Stomach (tissue), 4 donors: ENCODE results near the gene SEMA4A.

Experiments used
- CTCF ChIP-seq, 7 experiments: fragments of 450-650 bp in 4 of 7; fragments of 200-600 bp in 3 of 7; sonication (generic) in 3 of 7; IDR thresholded peaks; one replicate each; pipeline ENCODE4 v1.5.1; 2016 to 2019; ENCODE audit warnings: antibody characterized with exemption in 7 of 7, control low read depth in 2 of 7, mild to moderate bottlenecking in 1 of 7
- POLR2A ChIP-seq, 4 donors: fragments of 450-650 bp; IDR thresholded peaks; one replicate each; pipeline ENCODE4 v1.6.1; 2016; ENCODE audit warnings: antibody characterized with exemption in 4 of 4, control low read depth in 2 of 4, mild to moderate bottlenecking in 1 of 4, moderate library complexity in 1 of 4
- POLR2AphosphoS5 ChIP-seq, 3 donors: sonication (generic); formaldehyde crosslinking; IDR thresholded peaks; one replicate each; pipeline ENCODE4 v1.6.1; 2016; ENCODE audit warnings: antibody characterized with exemption in 3 of 3

- no peak for TF ChIP-seq POLR2A (IDR thresholded peaks at IDR 0.05)
- TF ChIP-seq CTCF (IDR thresholded peaks at IDR 0.05), result no peak
- TF ChIP-seq POLR2AphosphoS5 (IDR thresholded peaks at IDR 0.05), result no peak
Observed at GRCh38 chr1:156163712-156164111, 10.3 kb downstream of the SEMA4A start.
